Effector memory CD4-positive, alpha-beta T cell (primary cell): ENCODE data around the gene ITPKB.

Experiments used
- DNase-seq, 3 donors: peaks; one replicate each; pipeline ENCODE4 v3.0.0-alpha.2; 2020
- H3K27ac ChIP-seq: 2 replicates; pipeline ENCODE4 v1.7.0; 2013; ENCODE audit warnings: mild to moderate bottlenecking, low read length, moderate library complexity; ENCODE audit not compliant: insufficient read depth, poor library complexity, severe bottlenecking
- H3K27me3 ChIP-seq: replicated peaks from 2 replicates; pipeline ENCODE4 v1.7.0; 2013; ENCODE audit warnings: mild to moderate bottlenecking, low read length; ENCODE audit not compliant: insufficient read depth, control insufficient read depth, poor library complexity, severe bottlenecking
- H3K36me3 ChIP-seq: 2 replicates; pipeline ENCODE4 v1.7.0; 2013; ENCODE audit warnings: mild to moderate bottlenecking, low read length, moderate library complexity; ENCODE audit not compliant: control insufficient read depth, insufficient read depth
- H3K4me1 ChIP-seq: 2 replicates; pipeline ENCODE4 v1.7.0; 2013; ENCODE audit warnings: low read length, mild to moderate bottlenecking; ENCODE audit not compliant: control insufficient read depth, insufficient read depth, poor library complexity, severe bottlenecking
- H3K4me3 ChIP-seq: 2 replicates; pipeline ENCODE4 v1.7.0; 2013; ENCODE audit warnings: low read length, low read depth, mild to moderate bottlenecking; ENCODE audit not compliant: insufficient read depth, poor library complexity, severe bottlenecking
- H3K9me3 ChIP-seq: 2 replicates; pipeline ENCODE4 v1.7.0; 2013; ENCODE audit warnings: mild to moderate bottlenecking, low read length, moderate library complexity; ENCODE audit not compliant: control insufficient read depth

Gene ITPKB

GRCh38 chr1:226586650-226587422 is 152.2 kb downstream of the ITPKB start:
- H3K27me3 ChIP-seq: no peaks in the 10 kb centered on the region
- no peaks in the 10 kb centered on the region for H3K36me3 ChIP-seq
- no peak overlapping the region for H3K27ac ChIP-seq
- no peaks in the 10 kb centered on the region for H3K9me3 ChIP-seq
- no peak overlapping the region for H3K4me3 ChIP-seq
- H3K4me1 ChIP-seq: no peaks in the 10 kb centered on the region
- no peak for DNase-seq

- H3K27me3 ChIP-seq: no peaks in the 10 kb centered on the region
- no peak overlapping the region for H3K4me3 ChIP-seq
- no peaks in the 10 kb centered on the region for H3K36me3 ChIP-seq
- no peaks in the 10 kb centered on the region for H3K4me1 ChIP-seq
- no peak for DNase-seq
- no peak overlapping the region for H3K27ac ChIP-seq
- H3K9me3 ChIP-seq: no peaks in the 10 kb centered on the region
Observed at GRCh38 chr1:226586116-226586515, 153.0 kb downstream of the ITPKB start.

GRCh38 chr1:226584164-226584563 is 154.9 kb downstream of the ITPKB start:
- no peak overlapping the region for H3K27ac ChIP-seq
- no peaks in the 10 kb centered on the region for H3K27me3 ChIP-seq
- H3K36me3 ChIP-seq: no peaks in the 10 kb centered on the region
- no peak overlapping the region for H3K4me3 ChIP-seq
- no peaks in the 10 kb centered on the region for H3K4me1 ChIP-seq
- no peak for DNase-seq
- H3K9me3 ChIP-seq: no peaks in the 10 kb centered on the region

- no peak for DNase-seq
- Histone ChIP-seq H3K4me3 (no peak overlapping the region), H3K36me3 (no peaks in the 10 kb centered on the region), H3K4me1 (no peaks in the 10 kb centered on the region), H3K9me3 (no peaks in the 10 kb centered on the region), H3K27me3 (no peaks in the 10 kb centered on the region), H3K27ac (no peak overlapping the region)
Observed at GRCh38 chr1:226582966-226583365, 156.1 kb downstream of the ITPKB start.
